Muscle of leg (tissue), 11 donors: ENCODE results near the gene SYT1. TPM values are rescaled to one million over a fixed set of nuclear protein-coding genes. Genes with fewer than 3 reads are reported as not detected.

Experiments
- DNase-seq: peaks from one replicate; pipeline ENCODE4 v3.0.0; 2013
- H3K27ac ChIP-seq: one replicate; pipeline ENCODE4 v1.5.1; 2013; ENCODE audit warnings: mild to moderate bottlenecking, low read length, control low read depth
- H3K27me3 ChIP-seq: one replicate; pipeline ENCODE4 v1.6.1; 2013; ENCODE audit warnings: low read length; ENCODE audit not compliant: control insufficient read depth, insufficient read depth
- H3K36me3 ChIP-seq: one replicate; pipeline ENCODE4 v1.6.1; 2013; ENCODE audit warnings: low read length; ENCODE audit not compliant: control insufficient read depth, insufficient read depth
- H3K4me1 ChIP-seq: one replicate; pipeline ENCODE4 v1.6.1; 2013; ENCODE audit warnings: low read length; ENCODE audit not compliant: control insufficient read depth, insufficient read depth
- H3K4me3 ChIP-seq: one replicate; pipeline ENCODE4 v1.5.1; 2013; ENCODE audit warnings: low read length, control low read depth
- H3K9me3 ChIP-seq: replicated peaks from 2 replicates; pipeline ENCODE4 v1.6.1; 2013; ENCODE audit warnings: low read depth, low read length; ENCODE audit not compliant: control insufficient read depth
- WGBS: methylation state at CpG from one replicate; pipeline ENCODE4 v1.1.5; 2013; ENCODE audit warnings: missing lambda C conversion rate; ENCODE audit not compliant: insufficient coverage; 5-methylcytosine and 5-hydroxymethylcytosine counted together
- polyA plus RNA-seq, 8 donors: library from polyadenylated mRNA; unstranded; fragments of 120-200 nt; gene quantifications; one replicate each; pipeline versions ENCODE4 v1.2.1 to v1.2.3, GENCODE V29; 2013; ENCODE audit warnings: inconsistent platforms in 1 of 8, low replicate concordance in 1 of 8; ENCODE audit not compliant: insufficient read length in 8 of 8, insufficient read depth in 1 of 8
- total RNA-seq: library from RNA; stranded (reverse); fragments of 120-200 nt; gene quantifications from one replicate; pipeline ENCODE4 v1.2.4, GENCODE V29; 2013

The SYT1 gene
- total and polyA plus RNA-seq, 9 donors, result 1.1 to 2.5 (median 1.8) TPM

- Histone ChIP-seq H3K9me3 (peaks cover 6% of the 10 kb centered on the region), H3K4me1 (no peaks in the 10 kb centered on the region), H3K27me3 (no peaks in the 10 kb centered on the region), H3K27ac (no peak overlapping the region), H3K4me3 (no peak overlapping the region), H3K36me3 (no peaks in the 10 kb centered on the region)
- no peak for DNase-seq
- whole genome bisulfite sequencing, result 92% methylated on average over 1 of the region's 1 CpG
These were observed 358.6 kb downstream of the SYT1 start for GRCh38 chr12:79223210-79223609.

GRCh38 chr12:79223761-79224160, 359.2 kb downstream of the SYT1 start:
- Histone ChIP-seq H3K4me1 (no peaks in the 10 kb centered on the region), H3K36me3 (no peaks in the 10 kb centered on the region), H3K27me3 (no peaks in the 10 kb centered on the region), H3K27ac (no peak overlapping the region), H3K9me3 (peaks cover 6% of the 10 kb centered on the region), H3K4me3 (no peak overlapping the region)
- WGBS, result no CpG with 5 or more reads among the region's 2 CpGs
- no peak for DNase-seq

- Histone ChIP-seq H3K27me3 (no peaks in the 10 kb centered on the region), H3K4me1 (no peaks in the 10 kb centered on the region), H3K36me3 (no peaks in the 10 kb centered on the region), H3K4me3 (no peak overlapping the region), H3K9me3 (peaks cover 4% of the 10 kb centered on the region), H3K27ac (no peak overlapping the region)
- no peak for DNase-seq
- no CpG with 5 or more reads among the region's 1 CpG for WGBS
These were observed 362.5 kb downstream of the SYT1 start for GRCh38 chr12:79227091-79227490.

GRCh38 chr12:79227646-79228045, 363.1 kb downstream of the SYT1 start:
- Histone ChIP-seq H3K4me1 (no peaks in the 10 kb centered on the region), H3K4me3 (no peak overlapping the region), H3K36me3 (no peaks in the 10 kb centered on the region), H3K27me3 (no peaks in the 10 kb centered on the region), H3K27ac (no peak overlapping the region), H3K9me3 (peaks cover 4% of the 10 kb centered on the region)
- WGBS, result no CpG with 5 or more reads among the region's 3 CpGs
- no peak for DNase-seq

- 66% methylated on average over 4 of the region's 7 CpGs for WGBS
- Histone ChIP-seq H3K9me3 (no peaks in the 10 kb centered on the region), H3K27me3 (no peaks in the 10 kb centered on the region), H3K4me3 (no peak overlapping the region), H3K27ac (no peak overlapping the region), H3K36me3 (no peaks in the 10 kb centered on the region), H3K4me1 (no peaks in the 10 kb centered on the region)
- DNase-seq, result no peak
These were observed 368.8 kb downstream of the SYT1 start for GRCh38 chr12:79233341-79233781.

GRCh38 chr12:79236920-79237319, 372.3 kb downstream of the SYT1 start:
- Histone ChIP-seq H3K36me3 (no peaks in the 10 kb centered on the region), H3K27me3 (no peaks in the 10 kb centered on the region), H3K27ac (no peak overlapping the region), H3K9me3 (no peaks in the 10 kb centered on the region), H3K4me3 (no peak overlapping the region), H3K4me1 (no peaks in the 10 kb centered on the region)
- 89% methylated on average over 3 of the region's 4 CpGs for WGBS
- DNase-seq, result no peak

GRCh38 chr12:79238246-79238645, 373.7 kb downstream of the SYT1 start:
- no peak for DNase-seq
- Histone ChIP-seq H3K4me3 (no peak overlapping the region), H3K9me3 (no peaks in the 10 kb centered on the region), H3K36me3 (no peaks in the 10 kb centered on the region), H3K27ac (no peak overlapping the region), H3K27me3 (no peaks in the 10 kb centered on the region), H3K4me1 (no peaks in the 10 kb centered on the region)
- WGBS, result no CpG with 5 or more reads among the region's 3 CpGs

- Histone ChIP-seq H3K9me3 (no peaks in the 10 kb centered on the region), H3K4me3 (no peak overlapping the region), H3K27me3 (no peaks in the 10 kb centered on the region), H3K27ac (no peak overlapping the region), H3K4me1 (no peaks in the 10 kb centered on the region), H3K36me3 (no peaks in the 10 kb centered on the region)
- no peak for DNase-seq
- WGBS, result 80% methylated on average over 1 of the region's 2 CpGs
These were observed 382.9 kb downstream of the SYT1 start for GRCh38 chr12:79247494-79247893.

GRCh38 chr12:79250186-79250585, 385.6 kb downstream of the SYT1 start:
- Histone ChIP-seq H3K9me3 (peaks cover 2% of the 10 kb centered on the region), H3K4me1 (no peaks in the 10 kb centered on the region), H3K36me3 (no peaks in the 10 kb centered on the region), H3K27ac (no peak overlapping the region), H3K4me3 (no peak overlapping the region), H3K27me3 (no peaks in the 10 kb centered on the region)
- no CpG with 5 or more reads among the region's 4 CpGs for WGBS
- no peak for DNase-seq

- Histone ChIP-seq H3K27me3 (no peaks in the 10 kb centered on the region), H3K9me3 (peaks cover 2% of the 10 kb centered on the region), H3K4me3 (no peak overlapping the region), H3K27ac (no peak overlapping the region), H3K4me1 (no peaks in the 10 kb centered on the region), H3K36me3 (no peaks in the 10 kb centered on the region)
- no CpG with 5 or more reads among the region's 2 CpGs for WGBS
- no peak for DNase-seq
These were observed 386.6 kb downstream of the SYT1 start for GRCh38 chr12:79250960-79251755.
